Astrocyte of the cerebellum (primary cell): ENCODE measurements around the gene UNC119.

ENCODE experiments used
- DNase-seq: peaks from one replicate; pipeline ENCODE4 v3.0.0-alpha.2; 2011; ENCODE audit warnings: low read depth
- H3K4me3 ChIP-seq: 2 replicates; pipeline ENCODE4 v1.5.1; 2011; ENCODE audit warnings: mild to moderate bottlenecking, low read depth, low read length, moderate library complexity
- CTCF ChIP-seq: IDR thresholded peaks from 2 replicates; pipeline ENCODE4 v1.5.1; 2012; ENCODE audit warnings: low read length, low read depth, moderate library complexity, mild to moderate bottlenecking; ENCODE audit errors: missing control alignments
- in situ Hi-C: cut with HindIII; loops from 2 replicates; pipeline ENCODE4 v1.10.0; 2017; ENCODE audit warnings: low sequenced_read_pairs

UNC119 gene

GRCh38 chr17:28573040-28573380, 20.6 kb upstream of the UNC119 start:
- in situ Hi-C loops = no loop called here
- H3K4me3 ChIP-seq = no peak overlapping the region
- no peak for TF ChIP-seq CTCF
- DNase-seq = no peak

- no peak for TF ChIP-seq CTCF
- in situ Hi-C loops = no loop called here
- no peak overlapping the region for H3K4me3 ChIP-seq
- no peak for DNase-seq
Measured at GRCh38 chr17:28572259-28573039, 20.0 kb upstream of the UNC119 start.

- no peak for TF ChIP-seq CTCF
- H3K4me3 ChIP-seq = peak within 1 kb of the TSS; percentile 97
- in situ Hi-C loops = no loop called here
- peak; percentile 66 for DNase-seq
Measured at GRCh38 chr17:28571361-28572122, 19.1 kb upstream of the UNC119 start, which contains the start of gene PIGS. PIGS (minus strand) TSS chr17:28571524; CDS start chr17:28571496, 28 bp downstream.

GRCh38 chr17:28570716-28571360, 18.4 kb upstream of the UNC119 start:
- in situ Hi-C loops = no loop called here
- TF ChIP-seq CTCF = no peak
- no peak for DNase-seq
- H3K4me3 ChIP-seq = peak overlapping the region; percentile 97

- no peak for TF ChIP-seq CTCF
- DNase-seq = no peak
- in situ Hi-C loops = no loop called here
- no peak overlapping the region for H3K4me3 ChIP-seq
Measured at GRCh38 chr17:28569446-28569845, 17.0 kb upstream of the UNC119 start.

- in situ Hi-C loops = no loop called here
- H3K4me3 ChIP-seq = no peak overlapping the region
- no peak for DNase-seq
- no peak for TF ChIP-seq CTCF
Measured at GRCh38 chr17:28567604-28568003, 15.2 kb upstream of the UNC119 start.
